ENCODE data around the gene POLR2I.

DNA sequence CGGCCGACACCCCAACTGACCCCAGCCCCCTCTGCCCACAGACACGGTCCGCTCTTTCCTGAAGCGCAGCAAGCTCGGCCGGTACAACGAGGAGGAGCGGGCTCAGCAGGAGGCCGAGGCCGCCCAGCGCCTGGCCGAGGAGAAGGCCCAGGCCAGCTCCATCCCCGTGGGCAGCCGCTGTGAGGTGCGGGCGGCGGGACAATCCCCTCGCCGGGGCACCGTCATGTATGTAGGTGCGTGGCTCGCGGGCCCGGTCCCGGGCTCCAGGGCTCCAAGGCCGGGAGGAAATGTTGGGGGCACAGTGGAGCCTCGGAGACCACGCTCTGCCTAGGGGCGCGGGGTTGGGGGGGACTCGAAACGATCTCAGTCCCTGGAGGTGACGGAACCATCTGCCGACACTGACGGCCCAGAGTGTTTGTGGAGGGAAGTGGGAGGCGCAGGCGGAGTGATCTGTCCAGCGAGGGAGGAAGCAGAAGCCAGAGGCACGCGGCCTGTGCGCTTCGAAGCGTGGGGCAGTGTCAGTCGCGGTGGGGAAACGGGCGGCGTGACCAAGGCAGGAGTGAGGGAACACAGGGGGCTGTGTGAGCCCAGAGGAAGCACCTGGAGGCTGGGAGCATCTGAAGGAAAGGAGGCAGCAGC lies 6.9 kb upstream of the POLR2I start:
- TF ChIP-seq, protein P1, sequence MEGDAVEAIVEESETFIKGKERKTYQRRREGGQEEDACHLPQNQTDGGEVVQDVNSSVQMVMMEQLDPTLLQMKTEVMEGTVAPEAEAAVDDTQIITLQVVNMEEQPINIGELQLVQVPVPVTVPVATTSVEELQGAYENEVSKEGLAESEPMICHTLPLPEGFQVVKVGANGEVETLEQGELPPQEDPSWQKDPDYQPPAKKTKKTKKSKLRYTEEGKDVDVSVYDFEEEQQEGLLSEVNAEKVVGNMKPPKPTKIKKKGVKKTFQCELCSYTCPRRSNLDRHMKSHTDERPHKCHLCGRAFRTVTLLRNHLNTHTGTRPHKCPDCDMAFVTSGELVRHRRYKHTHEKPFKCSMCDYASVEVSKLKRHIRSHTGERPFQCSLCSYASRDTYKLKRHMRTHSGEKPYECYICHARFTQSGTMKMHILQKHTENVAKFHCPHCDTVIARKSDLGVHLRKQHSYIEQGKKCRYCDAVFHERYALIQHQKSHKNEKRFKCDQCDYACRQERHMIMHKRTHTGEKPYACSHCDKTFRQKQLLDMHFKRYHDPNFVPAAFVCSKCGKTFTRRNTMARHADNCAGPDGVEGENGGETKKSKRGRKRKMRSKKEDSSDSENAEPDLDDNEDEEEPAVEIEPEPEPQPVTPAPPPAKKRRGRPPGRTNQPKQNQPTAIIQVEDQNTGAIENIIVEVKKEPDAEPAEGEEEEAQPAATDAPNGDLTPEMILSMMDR (IDR thresholded peaks at IDR 0.05): no peak
- TF ChIP-seq POLR2A (IDR thresholded peaks at IDR 0.05) (no peak), POLR2AphosphoS5 (IDR thresholded peaks at IDR 0.05) (no peak)

Measured in sigmoid colon (tissue), 4 donors.